GM08714 (cell line): ENCODE results near the gene SLX9.

Experiments
- H3K4me3 ChIP-seq: fragments of 200-500 bp; sonication (Bioruptor generic); 2 replicates; pipeline ENCODE4 v1.5.1; 2014; ENCODE audit warnings: mild to moderate bottlenecking, low read length, inconsistent platforms
- ZNF274 ChIP-seq: IDR thresholded peaks from 2 replicates; pipeline ENCODE4 v1.6.1; 2012; ENCODE audit warnings: mild to moderate bottlenecking, low read depth, low read length

The SLX9 gene

DNA sequence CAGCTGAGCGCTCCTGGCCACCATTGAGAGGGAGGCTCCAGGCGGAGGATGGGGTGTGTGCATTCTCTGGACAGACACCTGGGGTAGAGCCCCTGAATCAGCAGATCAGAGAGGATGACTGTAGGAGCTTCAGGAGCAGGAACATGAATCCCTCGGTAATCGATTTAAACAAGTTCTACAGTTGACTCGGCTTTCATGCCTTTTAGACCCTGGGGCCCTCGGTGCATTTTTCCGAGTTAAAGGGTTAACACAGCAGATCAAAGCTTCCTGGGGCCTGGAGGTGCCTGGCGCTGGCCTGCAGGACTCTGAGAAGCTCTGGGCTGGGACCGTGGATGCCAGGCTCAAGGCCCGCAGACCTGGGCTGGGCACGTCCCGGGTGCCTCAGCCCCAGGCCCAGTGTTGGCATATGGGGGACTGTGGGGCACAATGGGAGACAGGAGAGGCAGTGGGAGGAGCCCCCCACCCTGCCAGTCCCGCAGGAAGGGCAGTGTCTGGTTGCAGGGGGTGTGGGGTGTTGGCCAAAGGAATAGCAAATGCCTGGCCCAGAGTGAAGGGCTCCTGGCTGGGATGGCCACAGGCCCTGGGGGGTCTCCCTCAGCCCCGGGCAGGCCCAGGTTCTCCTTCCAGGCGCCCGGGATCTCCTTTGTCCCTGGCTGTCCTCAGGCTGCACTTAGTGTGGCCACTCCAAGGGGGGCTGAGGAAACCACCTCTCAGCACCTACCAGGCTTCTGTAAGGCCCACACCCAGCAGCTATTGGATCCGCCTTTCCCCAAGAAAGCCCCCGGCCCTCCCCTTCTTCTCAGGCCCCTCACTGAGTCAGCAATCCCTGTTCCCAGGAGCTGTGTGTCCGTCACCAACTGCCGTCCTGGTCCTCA is 40.1 kb downstream of the SLX9 start:
- H3K4me3 ChIP-seq, result no peak overlapping the region
- no peak for TF ChIP-seq ZNF274

DNA sequence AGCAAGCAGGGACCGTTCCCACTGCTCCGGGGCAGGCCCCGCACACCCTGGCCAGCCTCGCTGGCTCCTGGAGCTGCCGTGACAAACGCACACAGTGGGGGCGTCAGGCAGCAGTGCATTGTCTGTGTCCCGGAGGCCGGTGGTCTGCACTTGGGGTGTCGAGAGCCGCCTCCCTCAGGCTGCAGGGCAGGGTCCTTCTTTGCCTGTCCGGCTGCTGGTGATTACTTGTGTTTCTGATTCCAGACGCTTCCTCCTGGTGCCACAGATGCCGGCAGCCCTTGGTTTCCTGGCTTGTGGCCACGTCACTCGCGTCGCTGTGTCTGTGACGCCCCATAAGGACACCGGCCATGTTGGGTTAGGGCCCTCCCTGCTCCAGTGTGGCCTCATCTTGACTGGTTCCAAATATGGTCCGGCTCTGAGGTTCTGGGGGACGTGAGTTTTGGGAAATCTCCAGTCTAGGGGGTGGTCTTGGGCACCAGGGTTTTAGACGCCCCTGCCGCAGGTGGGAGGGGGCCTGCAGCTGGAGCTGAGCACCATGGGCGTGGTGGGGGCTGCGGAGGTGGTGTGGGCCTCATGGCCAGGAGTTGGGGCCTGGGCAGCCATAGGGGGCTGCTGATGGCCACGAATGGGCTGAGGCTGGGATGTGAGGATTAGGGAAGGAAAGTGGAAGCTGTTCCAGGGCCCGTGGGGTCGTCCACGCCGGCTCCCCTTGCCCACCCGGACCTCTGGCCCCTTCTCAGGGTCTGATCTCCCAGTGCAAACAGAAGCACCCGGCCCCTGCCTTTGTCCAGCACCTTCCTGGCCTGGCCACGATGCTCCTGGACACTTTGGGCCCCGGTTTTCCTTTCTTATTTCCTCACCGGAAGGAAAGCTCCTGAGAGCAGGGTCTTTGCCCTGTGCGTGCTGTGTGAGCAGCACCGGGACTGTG is 41.0 kb downstream of the SLX9 start:
- no peak for TF ChIP-seq ZNF274
- no peak overlapping the region for H3K4me3 ChIP-seq

DNA sequence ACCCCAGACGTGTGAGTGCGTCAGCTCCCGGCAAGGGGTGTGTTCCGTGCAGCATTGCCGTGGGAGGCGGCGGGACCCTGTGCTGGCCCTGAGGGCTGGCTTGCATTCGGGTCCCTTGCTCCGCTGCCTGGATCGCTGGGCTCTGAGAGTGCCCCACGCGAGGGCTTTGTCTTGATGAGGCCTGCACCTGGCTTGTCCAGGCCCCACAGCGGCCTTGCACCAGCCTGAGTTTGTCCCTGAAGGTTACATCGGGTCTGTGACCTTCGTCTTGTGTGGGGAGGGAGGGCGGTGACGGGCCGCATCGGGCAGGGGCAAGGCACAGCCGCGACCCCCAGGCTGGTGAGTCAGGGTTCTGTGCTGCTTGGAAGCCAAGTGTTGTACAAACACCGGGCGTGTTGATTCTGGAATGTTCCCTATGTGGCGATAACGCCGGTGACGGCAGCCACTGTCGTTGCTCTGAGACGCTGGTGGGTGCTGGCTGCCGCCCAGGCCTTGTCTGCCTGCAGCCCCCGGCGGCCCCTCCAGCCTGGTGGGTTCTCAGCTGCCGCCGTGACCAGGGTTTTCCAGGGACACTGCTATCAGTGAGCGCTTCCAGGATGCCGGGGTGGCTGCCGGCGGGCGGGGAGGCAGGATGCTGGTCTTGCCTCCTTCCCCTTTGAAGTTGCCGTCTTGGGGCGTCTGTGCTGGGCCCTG is 42.9 kb downstream of the SLX9 start:
- no peak overlapping the region for H3K4me3 ChIP-seq
- no peak for TF ChIP-seq ZNF274

DNA sequence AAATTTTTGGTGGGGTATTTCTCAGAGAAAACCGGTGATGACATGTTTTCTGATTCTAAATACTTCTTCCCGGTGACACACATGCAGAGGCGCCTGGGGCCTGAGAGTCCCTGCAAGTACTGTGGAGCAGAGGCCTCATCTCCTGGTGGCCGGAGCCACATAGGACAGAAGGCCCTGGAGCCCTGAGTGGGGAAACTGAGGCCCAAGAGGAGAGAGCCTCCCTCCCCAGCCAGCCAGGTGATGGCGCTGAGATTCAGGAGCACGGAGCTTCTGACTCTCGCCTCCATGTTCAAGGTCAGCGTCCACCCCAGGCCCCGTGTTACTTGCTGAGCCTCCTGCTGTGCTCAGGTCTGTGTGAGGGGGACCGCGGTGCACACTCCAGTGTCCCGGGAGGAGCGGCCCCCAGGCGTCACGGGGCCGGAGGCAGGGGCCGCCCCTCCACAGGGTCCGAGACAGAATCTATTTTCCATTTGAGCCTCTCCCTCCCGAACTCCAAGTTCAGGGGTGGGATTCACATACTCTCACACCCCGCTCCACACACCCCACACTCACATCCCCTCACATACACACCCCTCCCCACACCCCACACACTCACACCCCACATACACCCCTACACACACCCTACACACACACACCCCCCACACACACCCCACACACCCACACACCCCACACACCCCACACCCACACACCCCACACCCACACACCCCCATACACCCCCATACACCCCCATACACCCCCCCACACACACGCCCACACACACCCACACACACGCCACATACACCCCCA is 43.8 kb downstream of the SLX9 start:
- no peak for TF ChIP-seq ZNF274
- no peak overlapping the region for H3K4me3 ChIP-seq

GRCh38 chr21:44984428-44984791 is 44.6 kb downstream of the SLX9 start:
- H3K4me3 ChIP-seq, result no peak overlapping the region
- no peak for TF ChIP-seq ZNF274

DNA sequence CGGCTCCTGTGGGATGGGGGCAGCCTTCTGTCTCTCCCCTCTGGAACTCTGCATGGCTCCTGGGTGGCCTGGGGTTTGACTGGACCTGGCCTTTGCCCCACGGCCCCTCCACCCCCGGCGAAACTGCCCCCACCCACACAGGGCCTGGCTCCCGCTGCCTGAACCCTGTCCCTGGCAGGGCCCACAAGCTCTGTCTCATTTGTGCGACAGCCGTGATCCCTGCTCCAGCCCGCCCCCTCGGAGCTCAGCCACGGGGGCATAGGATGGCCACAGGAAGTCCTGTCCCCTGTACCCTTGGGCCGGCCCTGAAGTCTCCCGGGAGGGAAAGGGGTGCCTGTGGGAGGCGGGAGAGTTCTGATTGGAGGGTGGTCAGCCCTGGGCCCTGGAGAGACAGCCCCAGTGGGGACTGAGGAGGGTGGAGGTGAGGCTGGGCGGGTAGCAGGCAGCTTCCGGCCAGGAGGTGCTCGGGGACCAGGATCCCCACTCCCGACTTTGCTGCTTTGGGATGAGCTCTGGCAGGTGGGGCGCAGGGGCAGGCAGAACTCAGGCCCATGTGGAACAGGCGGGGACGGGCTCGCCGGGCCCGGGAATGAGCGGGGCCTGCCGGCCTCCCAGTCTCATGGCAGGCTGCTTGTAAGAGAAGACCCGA is 45.1 kb downstream of the SLX9 start:
- TF ChIP-seq ZNF274, result no peak
- H3K4me3 ChIP-seq, result no peak overlapping the region

GRCh38 chr21:44985441-44986401 is 45.9 kb downstream of the SLX9 start:
- H3K4me3 ChIP-seq, result no peak overlapping the region
- TF ChIP-seq ZNF274, result no peak

- H3K4me3 ChIP-seq, result no peak overlapping the region
- TF ChIP-seq ZNF274, result no peak
Measured at GRCh38 chr21:44986471-44987291, 46.9 kb downstream of the SLX9 start.

- H3K4me3 ChIP-seq, result no peak overlapping the region
- no peak for TF ChIP-seq ZNF274
Measured at GRCh38 chr21:44987301-44987885, 47.6 kb downstream of the SLX9 start.

GRCh38 chr21:44987886-44988606 is 48.2 kb downstream of the SLX9 start:
- H3K4me3 ChIP-seq, result no peak overlapping the region
- TF ChIP-seq ZNF274, result no peak
